ENCODE measurements around the gene ATP1A2. TPM values are rescaled to one million over a fixed set of nuclear protein-coding genes. Genes with fewer than 3 reads are reported as not detected.

The ATP1A2 gene
- total RNA-seq, 1 donor: 0.27 TPM

DNA sequence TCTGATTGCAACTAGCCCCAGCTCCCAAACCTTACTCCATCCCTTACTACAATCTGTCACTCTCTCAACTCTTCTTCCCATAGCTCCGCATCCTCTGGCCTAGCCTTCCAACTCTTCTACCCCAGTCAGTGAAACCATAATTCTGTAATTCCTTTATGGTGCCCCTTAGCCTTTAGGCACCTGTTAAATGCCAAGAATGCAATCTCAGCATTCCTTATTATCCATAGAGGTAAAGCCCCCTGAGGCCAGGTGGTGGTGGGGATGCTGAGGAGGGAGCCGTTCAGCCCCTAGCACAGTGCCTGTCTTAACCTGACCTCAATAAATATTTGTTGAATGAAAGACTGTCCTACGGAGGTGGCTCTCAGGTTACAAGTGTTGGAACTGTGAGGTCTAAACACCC, 14.0 kb downstream of the ATP1A2 start:
- H3K4me3 ChIP-seq (ENCODE audit: low read depth, low read length): no peak overlapping the region
- DNase-seq (ENCODE audit: low read depth): no peak
- TF ChIP-seq, protein P1, sequence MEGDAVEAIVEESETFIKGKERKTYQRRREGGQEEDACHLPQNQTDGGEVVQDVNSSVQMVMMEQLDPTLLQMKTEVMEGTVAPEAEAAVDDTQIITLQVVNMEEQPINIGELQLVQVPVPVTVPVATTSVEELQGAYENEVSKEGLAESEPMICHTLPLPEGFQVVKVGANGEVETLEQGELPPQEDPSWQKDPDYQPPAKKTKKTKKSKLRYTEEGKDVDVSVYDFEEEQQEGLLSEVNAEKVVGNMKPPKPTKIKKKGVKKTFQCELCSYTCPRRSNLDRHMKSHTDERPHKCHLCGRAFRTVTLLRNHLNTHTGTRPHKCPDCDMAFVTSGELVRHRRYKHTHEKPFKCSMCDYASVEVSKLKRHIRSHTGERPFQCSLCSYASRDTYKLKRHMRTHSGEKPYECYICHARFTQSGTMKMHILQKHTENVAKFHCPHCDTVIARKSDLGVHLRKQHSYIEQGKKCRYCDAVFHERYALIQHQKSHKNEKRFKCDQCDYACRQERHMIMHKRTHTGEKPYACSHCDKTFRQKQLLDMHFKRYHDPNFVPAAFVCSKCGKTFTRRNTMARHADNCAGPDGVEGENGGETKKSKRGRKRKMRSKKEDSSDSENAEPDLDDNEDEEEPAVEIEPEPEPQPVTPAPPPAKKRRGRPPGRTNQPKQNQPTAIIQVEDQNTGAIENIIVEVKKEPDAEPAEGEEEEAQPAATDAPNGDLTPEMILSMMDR (IDR thresholded peaks at IDR 0.05; ENCODE audit: insufficient read depth, low read length): no peak

DNA sequence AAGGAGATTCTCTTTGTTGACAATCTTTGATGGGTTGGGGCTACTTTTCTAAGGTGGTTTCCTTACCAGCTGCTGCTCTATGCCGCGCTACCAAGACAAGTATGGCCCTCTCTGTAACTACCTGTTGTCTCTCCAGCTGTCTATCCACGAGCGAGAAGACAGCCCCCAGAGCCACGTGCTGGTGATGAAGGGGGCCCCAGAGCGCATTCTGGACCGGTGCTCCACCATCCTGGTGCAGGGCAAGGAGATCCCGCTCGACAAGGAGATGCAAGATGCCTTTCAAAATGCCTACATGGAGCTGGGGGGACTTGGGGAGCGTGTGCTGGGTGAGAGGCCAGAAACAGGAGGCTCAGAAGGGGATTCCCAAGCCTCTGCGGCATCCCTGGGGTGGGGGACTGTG, 14.4 kb downstream of the ATP1A2 start:
- DNase-seq (ENCODE audit: low read depth): no peak
- TF ChIP-seq, protein P1 (IDR thresholded peaks at IDR 0.05; ENCODE audit: insufficient read depth, low read length): no peak
- no peak overlapping the region for H3K4me3 ChIP-seq (ENCODE audit: low read depth, low read length)

DNA sequence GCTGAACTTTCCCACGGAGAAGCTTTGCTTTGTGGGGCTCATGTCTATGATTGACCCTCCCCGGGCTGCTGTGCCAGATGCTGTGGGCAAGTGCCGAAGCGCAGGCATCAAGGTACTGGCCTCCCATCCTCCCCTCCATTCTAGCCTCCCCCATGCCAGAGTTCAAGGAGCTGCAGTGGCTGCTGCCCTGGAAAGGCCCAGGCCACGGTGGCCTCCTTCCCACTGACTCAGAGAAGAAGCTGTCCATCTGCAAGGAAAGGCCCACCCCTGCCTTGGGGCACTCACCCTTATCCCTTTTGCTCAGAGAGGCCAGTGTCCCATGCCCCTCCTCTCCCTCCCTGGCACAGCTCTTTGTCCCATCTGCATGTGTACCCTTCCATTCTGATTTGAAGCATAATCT, 14.9 kb downstream of the ATP1A2 start:
- H3K4me3 ChIP-seq (ENCODE audit: low read depth, low read length): no peak overlapping the region
- TF ChIP-seq, protein P1 (IDR thresholded peaks at IDR 0.05; ENCODE audit: insufficient read depth, low read length): no peak
- DNase-seq (ENCODE audit: low read depth): no peak

DNA sequence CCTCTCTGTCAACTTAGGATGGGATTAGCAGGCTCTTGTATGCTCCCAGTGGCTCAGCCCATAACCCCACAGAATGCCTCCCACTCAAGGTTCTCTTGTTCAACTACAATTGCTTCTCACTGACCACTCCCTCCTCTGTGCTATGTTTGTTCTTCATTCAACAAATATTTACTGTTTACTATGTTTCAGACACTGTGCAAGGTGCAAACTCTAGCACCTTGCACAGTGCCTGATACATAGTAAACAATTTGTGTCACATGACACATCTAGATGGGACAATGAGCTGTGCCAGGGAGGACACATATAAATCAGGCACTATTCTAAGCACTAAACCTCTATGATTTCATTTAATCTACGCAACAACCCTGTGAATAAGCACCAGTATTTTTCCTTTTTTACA, 15.4 kb downstream of the ATP1A2 start:
- no peak for DNase-seq (ENCODE audit: low read depth)
- TF ChIP-seq, protein P1 (IDR thresholded peaks at IDR 0.05; ENCODE audit: insufficient read depth, low read length): no peak
- H3K4me3 ChIP-seq (ENCODE audit: low read depth, low read length): no peak overlapping the region

DNA sequence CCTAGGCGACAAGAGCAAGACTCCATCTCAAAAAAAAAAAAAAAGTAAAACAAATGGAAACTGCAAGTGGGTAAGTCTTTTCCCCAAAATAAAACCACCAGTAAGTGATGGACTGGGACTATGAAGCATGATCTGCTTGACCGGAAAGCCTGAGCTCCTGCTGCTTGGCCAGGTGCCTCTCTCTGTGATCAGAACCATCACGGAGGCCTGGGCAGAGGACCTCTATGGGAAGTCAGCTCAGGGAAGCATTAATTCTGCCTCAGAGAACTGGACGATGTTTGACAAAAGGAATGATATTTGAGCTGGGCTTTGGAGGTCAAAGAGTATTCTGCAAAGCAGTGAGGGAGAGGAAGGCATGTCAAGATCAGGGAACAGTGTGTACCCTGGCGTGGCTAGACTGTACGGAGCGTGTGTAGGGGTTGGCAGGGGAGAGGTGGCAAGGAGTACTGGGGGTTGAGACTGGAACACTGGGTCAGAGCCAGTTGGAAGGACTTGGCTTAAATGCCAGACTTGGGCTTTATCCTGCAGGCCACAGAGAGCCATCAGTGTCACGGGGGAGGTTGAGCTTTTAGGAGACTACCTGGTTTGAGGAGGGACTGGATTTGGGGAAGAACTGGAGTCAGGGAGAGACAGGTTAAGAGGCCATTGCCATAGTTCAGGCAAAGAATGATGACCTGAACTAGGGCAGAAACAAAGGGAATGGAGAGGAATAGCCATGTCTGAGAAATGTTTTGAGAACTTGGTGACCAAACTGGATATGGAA, 16.4 kb downstream of the ATP1A2 start:
- DNase-seq (ENCODE audit: low read depth): no peak
- no peak overlapping the region for H3K4me3 ChIP-seq (ENCODE audit: low read depth, low read length)
- TF ChIP-seq, protein P1 (IDR thresholded peaks at IDR 0.05; ENCODE audit: insufficient read depth, low read length): no peak

DNA sequence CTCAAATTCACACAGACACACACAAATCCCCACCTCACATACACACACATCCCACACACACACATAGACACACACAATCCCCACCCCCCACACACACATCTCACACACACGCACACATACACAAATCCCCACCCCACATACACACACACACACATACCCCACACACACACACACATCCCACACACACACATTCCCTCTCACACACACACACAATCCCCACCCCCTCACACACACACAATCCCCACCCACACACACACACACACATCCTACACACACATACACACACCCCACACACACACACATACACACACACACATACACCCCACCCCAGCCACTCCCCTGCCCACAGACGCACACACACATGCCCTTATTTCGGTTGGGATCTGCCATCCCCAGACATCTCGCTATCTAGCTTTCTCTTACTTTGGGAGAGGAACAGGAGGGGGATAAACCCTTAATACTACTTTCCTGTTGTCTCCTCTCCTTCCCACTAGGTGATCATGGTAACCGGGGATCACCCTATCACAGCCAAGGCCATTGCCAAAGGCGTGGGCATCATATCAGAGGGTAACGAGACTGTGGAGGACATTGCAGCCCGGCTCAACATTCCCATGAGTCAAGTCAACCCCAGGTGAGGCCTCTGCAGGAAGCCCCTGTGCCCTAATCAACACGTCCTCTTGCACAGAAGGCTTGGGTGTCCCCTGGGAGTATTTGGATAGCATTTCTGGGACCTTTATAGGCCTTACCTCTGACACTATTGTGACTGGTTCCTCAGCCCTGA, 18.6 kb downstream of the ATP1A2 start:
- no peak overlapping the region for H3K4me3 ChIP-seq (ENCODE audit: low read depth, low read length)
- TF ChIP-seq, protein P1 (IDR thresholded peaks at IDR 0.05; ENCODE audit: insufficient read depth, low read length): no peak
- DNase-seq (ENCODE audit: low read depth): no peak

All from fibroblast of the aortic adventitia (primary cell).